Measurements from ENCODE around the gene KRTAP20-3. TPM values are rescaled to one million over a fixed set of nuclear protein-coding genes. Genes with fewer than 3 reads are reported as not detected.

Gene KRTAP20-3
- total RNA-seq, 2 experiments from 2014 or later: not detected

Other genes starting within 250 kb of the KRTAP20-3 start
- gene KRTAP13-1, start 246.8 kb upstream of the KRTAP20-3 start, total RNA-seq: not detected
- not detected for gene KRTAP13-3, start 216.9 kb upstream of the KRTAP20-3 start, total RNA-seq
- not detected for gene KRTAP13-4, start 212.6 kb upstream of the KRTAP20-3 start, total RNA-seq
- gene KRTAP15-1, start 202.6 kb upstream of the KRTAP20-3 start, total RNA-seq: not detected
- not detected for gene KRTAP19-1, start 162.5 kb upstream of the KRTAP20-3 start, total RNA-seq
- not detected for gene KRTAP19-2, start 155.4 kb upstream of the KRTAP20-3 start, total RNA-seq
- gene KRTAP19-3, start 150.9 kb upstream of the KRTAP20-3 start, total RNA-seq: not detected
- gene KRTAP19-4, start 145.7 kb upstream of the KRTAP20-3 start, total RNA-seq: not detected
- gene KRTAP19-5, start 140.7 kb upstream of the KRTAP20-3 start, total RNA-seq: not detected
- gene KRTAP19-6, start 101.0 kb upstream of the KRTAP20-3 start, total RNA-seq: not detected
- not detected for gene KRTAP19-7, start 81.5 kb upstream of the KRTAP20-3 start, total RNA-seq
- gene KRTAP22-2, start 52.5 kb upstream of the KRTAP20-3 start, total RNA-seq: not detected
- gene KRTAP6-3, start 50.4 kb upstream of the KRTAP20-3 start, total RNA-seq: not detected
- gene KRTAP6-2, start 44.0 kb upstream of the KRTAP20-3 start, total RNA-seq: not detected
- gene KRTAP22-1, start 41.8 kb upstream of the KRTAP20-3 start, total RNA-seq: not detected
- not detected for gene KRTAP6-1, start 28.9 kb upstream of the KRTAP20-3 start, total RNA-seq
- gene KRTAP20-1, start 26.4 kb upstream of the KRTAP20-3 start, total RNA-seq: not detected
- gene KRTAP20-4, start 22.2 kb upstream of the KRTAP20-3 start, total RNA-seq: not detected
- not detected for gene KRTAP20-2, start 7.7 kb upstream of the KRTAP20-3 start, total RNA-seq
- not detected for gene KRTAP21-3, start 75.9 kb downstream of the KRTAP20-3 start, total RNA-seq
- not detected for gene KRTAP21-2, start 104.4 kb downstream of the KRTAP20-3 start, total RNA-seq
- not detected for gene KRTAP21-1, start 112.6 kb downstream of the KRTAP20-3 start, total RNA-seq
- gene KRTAP8-1, start 170.4 kb downstream of the KRTAP20-3 start, total RNA-seq: not detected
- not detected for gene KRTAP7-1, start 186.9 kb downstream of the KRTAP20-3 start, total RNA-seq
- not detected for gene KRTAP11-1, start 238.7 kb downstream of the KRTAP20-3 start, total RNA-seq

Measured in activated CD4-positive, alpha-beta T cell treated with anti-CD3 and anti-CD28 coated beads for 36 hours (primary cell).